GM19023 (cell line): ENCODE data around the gene IFI27L2.

Experiments
- ATAC-seq: cut with Tn5 transposase; IDR thresholded peaks from one replicate; pipeline ENCODE4 v1.9.1; 2021; ENCODE audit warnings: mild to moderate bottlenecking, moderate library complexity; ENCODE audit not compliant: unreplicated experiment

IFI27L2 gene

DNA sequence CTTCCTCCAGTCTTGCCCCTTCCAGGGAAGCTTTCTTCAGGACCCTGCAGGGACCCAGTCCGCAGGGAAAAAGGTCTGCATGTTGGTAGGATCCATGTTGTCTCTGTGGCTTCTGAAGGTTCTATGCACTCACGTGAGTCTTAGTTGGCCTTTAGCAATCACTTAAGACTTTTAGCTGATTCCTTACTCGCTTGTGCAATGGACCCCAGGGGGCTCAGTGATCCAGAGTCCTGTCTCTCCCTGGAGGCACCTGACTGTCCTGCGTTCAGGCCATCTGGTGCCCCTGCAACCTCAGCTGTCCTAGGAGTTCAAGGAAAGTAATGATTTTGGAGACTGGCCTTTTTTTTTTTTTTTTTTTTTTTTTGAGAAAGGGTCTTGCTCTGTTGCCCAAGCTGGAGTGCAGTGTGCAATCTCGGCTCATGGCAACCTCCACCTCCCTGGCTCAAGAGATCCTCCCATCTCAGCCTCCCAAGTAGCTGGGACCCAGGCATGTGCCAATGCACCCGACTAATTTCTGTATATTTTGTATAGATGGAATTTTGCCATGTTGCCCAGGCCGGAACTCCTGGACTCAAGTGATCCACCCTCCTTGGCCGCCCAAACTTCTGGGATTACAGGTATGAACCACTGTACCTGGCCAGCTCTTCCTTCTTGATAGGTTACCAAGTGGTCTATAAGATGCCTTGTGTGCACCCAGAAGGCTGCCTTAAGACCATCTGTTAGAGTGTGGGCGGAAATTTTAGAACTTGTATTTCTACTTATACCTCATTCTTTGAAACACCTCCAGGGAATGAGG lies 4.6 kb downstream of the IFI27L2 start:
- no peak for ATAC-seq

DNA sequence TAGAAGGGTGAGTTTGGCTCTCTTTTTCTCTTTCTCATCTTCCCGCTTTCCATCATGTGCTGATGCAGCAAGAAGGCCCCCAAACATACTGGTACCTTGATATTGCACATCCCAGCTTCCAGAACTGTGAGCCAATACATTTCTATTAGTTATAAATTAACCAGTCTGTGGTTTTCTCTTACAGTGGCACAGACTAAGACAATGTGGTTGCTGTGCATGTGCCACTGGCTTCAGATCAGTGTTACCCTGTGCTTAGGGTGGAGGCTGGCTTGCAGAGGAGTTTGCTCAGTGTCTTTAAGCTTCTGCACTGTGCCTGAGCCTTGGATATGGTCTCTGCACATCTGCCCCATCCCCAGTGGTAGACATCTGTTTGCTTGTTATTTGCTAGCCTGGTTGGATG lies 5.5 kb downstream of the IFI27L2 start:
- ATAC-seq, result no peak

DNA sequence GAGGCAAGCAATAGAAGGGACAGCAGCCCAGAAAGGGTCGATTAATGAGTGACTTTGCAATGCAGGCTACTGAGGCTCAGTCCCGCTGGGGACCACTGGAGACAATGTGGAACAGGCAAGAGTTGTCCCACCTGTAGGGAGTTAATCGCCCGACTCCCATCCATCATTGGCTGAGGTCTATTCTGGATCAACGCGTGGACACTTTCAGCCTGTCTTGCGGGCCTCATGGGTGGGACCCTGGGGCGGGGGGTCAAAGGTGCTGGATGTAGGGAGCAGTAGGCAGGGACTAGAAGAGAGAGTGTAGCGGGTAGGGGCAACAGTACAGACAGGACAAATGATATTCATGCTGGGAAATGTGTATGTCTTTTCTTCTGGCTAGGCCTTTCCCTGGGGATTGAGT lies 6.1 kb downstream of the IFI27L2 start:
- no peak for ATAC-seq

DNA sequence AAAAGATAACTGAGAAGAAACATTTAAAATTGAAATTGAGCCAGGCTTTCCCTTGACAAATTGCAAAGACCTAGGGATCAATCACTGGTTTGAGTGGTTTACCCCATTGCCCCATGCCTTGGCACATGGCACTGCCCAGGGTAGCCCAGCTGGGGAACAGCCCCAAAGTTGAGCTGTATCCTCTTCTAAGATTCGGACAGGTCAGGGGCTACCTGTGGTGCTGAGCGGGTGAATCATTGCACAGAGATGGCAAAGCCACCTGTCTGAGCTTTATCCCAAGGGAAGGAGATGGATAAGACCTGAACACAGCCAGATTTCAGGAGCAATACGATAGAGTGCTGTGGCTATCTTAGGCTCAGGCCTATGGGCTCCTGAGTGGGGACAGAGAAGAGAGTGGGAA lies 7.0 kb downstream of the IFI27L2 start:
- no peak for ATAC-seq

DNA sequence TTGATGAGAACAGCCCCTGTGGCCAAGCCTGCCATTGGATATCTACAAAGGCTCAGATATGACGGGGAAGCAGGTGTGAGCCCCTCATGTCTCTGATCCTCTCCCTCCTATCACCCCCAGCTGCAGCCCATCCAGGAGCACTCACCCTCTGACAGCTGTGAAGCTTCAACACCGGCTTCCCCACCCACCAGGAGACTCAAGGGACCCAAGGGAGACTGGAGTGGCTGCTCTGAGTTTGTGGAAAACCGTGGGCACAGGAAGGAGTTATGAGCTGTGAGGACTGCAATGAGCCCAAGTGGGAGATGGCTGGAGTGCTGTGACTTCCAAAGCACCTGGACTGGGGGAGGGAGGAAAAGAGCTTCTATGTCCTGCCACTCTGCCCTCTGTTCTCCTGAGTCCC lies 7.9 kb downstream of the IFI27L2 start:
- no peak for ATAC-seq

DNA sequence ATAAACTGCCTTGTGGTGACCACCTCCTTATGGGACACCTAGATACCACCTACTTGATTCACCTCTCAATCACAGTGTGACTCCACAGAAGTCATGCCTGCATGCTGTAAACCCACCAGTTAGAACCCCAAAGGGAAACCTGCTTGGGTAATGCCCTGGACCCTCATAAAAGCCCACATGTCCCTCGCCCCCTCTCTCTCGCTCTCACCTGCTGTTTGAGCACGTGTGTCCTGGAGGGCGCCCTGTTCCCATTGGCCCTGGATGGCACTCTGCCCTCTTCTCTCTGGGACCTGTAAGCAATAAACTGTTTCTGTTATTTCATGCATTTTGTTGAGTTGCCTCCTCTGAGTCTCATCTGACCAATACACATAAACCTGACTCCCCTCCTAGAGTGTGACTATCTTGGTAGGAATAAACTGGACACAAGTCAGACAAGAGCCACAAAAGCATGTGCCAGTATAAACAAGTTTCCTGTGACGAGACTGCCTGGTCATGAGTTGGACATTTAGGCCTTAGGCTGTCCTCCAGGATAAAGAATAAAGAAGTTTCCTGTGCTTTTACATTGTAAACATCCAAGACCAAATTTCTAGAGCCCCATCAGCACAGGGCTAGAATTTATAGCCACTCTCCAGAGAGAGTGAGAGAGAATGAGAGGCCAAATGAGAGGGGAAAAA lies 8.6 kb downstream of the IFI27L2 start:
- no peak for ATAC-seq

DNA sequence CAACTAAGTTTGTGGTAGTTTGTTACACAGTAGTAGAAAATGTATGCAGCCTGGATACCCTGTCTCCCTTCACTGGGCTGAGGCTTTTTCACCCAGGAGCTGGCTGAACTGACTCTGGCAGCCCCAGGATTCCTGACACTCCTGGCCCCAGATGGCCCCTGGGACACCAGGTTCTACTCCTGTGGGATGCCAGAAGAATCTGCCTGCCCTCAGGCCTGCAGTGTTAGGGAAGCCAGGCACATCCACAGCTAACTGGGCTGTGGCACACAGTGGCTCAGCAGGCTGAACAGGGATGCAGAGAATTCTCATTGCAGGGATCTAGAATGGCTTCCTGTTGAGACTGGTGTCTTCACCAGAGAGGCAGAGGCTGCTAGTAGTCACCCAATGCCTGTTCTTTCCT lies 10.3 kb downstream of the IFI27L2 start:
- ATAC-seq, result no peak

DNA sequence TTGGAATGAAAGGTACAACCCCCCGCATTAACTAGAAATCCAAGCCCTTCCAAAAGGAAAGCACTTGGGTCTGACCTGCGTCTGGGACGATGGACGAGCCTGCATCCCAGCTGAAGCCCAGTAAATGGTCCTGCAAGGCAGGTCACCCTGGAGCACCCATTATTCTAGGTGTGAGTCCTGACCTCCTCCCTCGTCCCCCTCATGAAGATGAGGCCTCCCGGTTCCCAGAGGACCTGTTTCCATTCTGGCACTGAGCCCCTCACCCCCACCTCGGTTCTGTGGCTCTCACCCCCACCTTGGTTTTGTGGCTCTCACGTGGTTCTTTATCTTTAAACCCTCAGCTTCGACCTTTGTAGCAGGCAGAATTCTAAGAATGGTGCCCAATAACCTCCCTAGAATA lies 11.5 kb downstream of the IFI27L2 start:
- ATAC-seq, result no peak

DNA sequence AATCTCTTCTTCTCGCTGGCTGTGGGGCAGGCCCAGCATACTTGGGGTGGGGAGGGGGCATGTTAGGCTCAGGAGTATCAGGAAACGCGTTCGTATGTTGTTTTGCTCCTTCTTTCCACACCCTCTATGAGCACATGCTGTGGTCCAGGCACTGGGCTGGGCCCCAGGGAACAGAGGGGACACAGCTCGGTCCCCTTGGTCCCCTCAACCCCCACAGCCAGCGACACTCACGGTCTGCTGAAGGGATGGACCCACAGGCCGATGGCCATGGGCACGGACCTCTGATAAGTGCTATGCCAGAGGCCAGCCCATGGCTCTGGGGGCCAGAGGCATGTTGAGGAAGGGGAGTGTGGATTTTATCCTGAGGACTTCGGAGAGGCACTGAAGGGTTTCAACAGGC lies 12.7 kb downstream of the IFI27L2 start:
- no peak for ATAC-seq

DNA sequence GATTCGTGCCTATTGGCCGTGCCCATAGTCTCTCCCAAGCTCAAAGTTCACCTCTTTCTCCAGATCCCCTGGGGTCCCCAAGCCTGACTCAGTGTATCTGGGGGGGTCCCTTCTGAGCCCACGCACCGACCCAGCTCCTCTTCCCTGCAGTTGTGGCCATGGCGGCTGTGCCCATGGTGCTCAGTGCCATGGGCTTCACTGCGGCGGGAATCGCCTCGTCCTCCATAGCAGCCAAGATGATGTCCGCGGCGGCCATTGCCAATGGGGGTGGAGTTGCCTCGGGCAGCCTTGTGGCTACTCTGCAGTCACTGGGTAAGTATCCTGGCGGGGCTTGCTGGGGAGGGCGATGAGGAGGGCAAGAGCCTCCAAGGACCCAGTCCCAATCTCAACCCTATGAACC lies 13.8 kb downstream of the IFI27L2 start:
- no peak for ATAC-seq

DNA sequence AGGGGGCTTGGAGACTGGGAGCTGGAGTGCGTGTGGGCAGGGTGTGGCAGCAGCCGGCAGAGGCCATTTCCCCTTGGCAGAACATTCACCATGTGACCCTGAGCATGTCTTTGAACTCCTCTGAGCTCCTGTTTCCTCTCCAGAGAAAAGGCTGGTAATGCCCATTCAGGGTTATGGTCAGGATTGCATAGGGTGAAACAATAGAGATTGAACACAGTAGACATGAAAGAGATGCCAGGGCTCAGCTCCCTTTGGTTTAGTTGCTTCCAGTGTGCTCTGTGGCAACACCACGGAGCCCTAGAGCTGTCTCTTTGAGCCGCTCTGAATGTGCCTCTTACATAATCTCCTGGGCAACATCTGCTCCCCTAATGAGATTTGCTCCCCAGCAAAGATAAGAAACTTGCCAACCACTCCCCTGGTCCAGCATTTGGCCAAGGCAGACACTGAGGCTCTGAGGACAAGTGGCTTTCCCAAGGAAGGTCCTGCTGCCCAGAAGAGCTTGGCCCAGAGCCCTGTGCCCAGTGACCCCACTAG lies 14.3 kb downstream of the IFI27L2 start:
- ATAC-seq, result no peak

DNA sequence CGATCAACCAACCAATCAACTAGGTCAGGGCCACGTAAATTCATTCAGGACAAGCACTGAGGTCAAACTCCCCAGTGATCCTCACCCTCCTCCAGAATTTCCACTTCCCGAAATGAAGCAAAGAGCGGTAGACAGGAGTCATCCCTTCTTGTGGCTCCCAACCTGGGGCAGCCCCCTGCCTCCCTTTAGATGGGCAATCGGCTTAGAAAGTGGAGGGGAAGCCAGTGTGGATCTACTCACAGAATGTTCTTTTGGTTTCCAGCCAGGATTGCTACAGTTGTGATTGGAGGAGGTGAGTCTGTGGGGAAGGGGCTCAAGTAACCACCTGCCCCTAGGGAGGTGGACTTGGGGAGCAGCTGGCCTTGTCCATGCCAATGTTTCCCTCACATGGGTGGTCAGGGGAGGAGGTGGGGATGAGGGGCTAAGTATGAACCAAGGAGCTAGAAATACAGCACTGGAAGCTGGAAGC lies 14.8 kb downstream of the IFI27L2 start:
- ATAC-seq, result no peak

DNA sequence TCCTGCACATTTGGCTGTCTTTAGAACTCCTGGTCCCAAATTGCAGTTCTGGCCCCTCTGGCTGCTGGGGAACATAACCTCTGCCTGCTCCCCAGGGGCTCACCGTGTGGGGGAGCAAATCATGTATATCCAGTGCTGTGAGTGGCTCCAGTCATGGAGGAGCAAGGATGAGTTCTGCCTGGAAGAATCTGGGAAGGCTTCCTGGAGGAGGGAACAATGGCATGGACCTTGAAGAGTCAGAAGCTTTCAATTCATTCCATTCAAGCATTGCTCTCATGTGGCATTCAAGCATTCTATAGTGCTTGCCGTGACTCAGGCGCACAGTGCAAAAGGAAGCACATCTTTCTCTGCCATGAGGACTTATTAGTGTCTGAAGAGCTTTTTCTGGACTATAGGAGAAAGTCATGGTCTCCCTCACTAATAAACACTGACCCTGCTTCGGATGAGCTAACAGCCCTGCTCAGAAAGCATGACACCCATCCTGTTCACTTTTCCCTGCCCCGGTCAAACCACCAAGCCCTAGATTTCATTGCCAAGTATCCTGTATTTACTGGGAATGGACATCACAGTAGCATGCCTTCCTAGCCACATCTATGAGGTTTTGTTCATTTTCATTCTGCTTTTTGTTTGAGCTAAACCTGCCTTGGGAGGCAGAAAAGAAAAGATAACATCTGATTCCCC lies 15.4 kb downstream of the IFI27L2 start:
- no peak for ATAC-seq

DNA sequence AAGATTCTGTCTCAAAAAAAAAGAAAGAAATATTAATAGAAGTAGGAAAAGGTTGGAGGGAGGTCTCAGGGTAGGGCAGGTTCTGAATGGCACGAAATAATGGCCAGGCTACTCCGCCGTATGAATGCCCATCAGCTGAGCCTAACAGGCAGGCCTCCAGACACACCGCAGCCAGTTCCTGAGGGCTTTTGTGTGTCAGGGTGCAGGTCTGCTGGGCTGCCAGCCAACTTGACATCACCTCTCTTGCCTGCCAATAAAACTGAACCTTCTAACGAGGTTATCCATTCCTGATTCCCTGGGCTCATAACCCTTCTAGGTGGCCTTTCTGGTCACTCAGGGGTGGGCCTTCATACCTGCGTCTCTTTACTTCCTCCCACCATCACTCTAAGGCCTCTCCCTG lies 15.9 kb downstream of the IFI27L2 start:
- ATAC-seq, result no peak

DNA sequence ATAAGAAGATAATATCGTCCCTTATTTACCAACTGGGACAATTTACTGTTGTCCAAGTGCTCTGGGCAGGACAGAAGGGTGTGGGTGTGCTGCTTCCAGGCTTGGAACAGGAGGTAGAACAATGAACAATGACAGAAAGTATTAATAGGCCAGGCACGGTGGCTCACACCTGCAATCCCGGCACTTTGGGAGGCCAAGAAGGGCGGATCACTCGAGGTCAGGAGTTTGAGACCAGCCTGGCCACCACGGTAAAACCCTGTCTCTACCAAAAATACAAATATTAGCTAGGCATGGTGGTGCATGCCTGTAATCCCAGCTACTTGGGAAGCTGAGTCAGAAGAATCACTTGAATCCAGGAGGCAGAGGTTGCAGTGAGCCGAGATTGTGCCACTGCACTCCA lies 16.3 kb downstream of the IFI27L2 start:
- ATAC-seq, result no peak

DNA sequence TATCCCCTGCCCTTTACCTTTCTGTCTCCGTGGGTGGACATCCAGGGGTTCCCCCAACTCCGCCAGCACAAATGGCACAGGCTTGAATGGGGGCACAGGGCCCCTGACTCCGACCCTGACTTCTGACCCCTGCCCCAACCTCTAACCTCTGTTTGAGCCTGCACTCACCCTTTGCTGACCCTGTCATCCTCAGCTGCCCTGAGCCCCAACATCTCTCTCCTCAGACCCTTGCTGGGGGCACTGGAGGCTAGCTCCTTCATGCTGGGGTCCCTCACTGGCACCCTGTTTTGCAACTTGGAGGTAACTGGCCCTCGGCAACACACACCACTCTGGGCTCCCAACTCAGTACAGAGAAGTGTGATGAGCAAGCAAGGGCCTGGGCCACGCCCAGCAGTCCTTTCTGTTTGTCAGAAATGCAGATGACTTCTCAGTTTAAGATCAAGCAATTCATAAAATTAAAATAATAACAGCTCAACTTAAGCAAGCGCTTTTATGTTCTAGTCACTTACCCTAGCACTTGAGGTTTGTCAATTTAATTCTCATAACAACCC lies 16.8 kb downstream of the IFI27L2 start:
- ATAC-seq, result no peak

DNA sequence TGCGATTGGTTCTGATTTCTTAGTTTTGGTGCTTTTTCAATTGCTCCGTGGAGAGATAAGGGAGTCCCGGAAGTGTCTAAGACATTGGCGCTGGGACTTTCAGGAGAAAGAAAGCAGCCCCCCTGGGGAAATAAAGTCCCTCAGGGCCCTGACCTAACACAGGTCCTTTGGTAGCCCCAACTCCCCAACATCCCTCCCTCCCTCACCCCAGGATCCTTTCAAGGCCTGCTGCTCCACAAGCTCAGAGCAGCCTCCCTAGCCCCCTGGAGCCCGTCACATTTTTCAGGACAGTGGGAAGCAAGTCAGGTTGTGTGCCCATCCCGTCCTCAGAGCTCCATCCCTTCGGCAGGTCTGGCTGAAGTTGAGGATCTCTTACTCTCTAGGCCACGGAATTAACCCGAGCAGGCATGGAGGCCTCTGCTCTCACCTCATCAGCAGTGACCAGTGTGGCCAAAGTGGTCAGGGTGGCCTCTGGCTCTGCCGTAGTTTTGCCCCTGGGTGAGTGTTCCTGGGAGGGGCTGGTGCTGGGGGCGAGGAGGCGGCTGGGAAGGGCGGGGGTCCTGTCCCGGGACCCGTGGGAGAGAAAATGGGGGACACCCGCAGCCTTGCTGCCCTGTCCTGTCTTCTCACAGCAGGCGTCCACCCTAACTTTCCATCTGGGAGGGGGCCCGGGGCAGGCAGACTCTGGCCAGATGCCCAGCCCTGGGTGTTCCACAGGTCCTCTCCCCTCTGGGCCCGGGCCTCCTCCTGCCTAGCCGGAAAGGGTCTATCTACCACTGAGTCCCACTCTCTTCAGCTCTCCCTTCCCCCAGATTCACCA lies 17.9 kb downstream of the IFI27L2 start:
- ATAC-seq, result no peak

DNA sequence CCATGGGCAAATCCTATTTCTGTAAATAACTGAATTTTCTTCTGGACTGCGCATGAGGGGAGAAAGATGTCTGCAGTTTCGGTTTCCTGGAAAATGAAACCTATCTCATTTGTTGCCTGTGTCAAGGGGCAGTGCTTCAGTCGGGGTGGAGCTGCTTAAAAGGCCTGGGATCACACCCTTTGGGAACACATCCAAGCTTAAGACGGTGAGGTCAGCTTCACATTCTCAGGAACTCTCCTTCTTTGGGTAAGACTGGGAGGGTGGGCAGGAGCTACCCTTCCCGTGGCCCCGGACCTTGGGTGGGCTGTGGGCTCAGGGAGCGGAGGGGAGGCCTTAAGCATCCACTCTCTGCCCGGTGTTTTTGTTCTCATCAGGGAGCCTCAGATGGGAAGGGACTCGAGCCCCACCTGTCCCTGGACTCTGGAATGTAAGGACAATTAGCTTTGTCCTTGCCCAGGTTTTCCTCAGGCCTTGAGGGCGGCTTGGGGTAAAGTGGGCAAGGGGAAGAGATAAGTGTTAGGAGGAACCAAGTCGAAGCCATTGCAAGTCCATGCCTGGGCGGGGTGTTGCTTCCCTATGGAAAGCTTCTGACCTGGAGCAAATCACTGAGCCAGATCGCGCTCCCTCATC lies 18.7 kb downstream of the IFI27L2 start, which contains the start of gene IFI27:
IFI27 (plus strand) TSS at position 185 of the 630 bp plus-strand sequence.
- ATAC-seq, result no peak

DNA sequence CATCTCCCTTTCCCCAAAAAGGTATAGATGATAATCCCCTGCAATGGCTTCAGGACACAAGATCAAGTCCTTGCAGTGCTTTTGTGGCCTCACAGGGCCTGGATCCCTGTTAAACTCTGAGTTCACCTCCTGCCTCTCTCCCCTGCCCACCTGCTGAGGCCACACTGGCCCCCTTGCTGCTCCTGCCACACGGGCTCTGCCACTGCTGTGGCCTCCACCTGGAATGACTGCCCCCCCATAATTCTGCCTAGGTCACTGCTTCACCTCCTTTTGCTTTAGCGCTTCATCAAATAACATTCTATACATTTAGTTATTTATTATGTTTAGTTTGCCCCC lies 19.5 kb downstream of the IFI27L2 start:
- ATAC-seq, result no peak

DNA sequence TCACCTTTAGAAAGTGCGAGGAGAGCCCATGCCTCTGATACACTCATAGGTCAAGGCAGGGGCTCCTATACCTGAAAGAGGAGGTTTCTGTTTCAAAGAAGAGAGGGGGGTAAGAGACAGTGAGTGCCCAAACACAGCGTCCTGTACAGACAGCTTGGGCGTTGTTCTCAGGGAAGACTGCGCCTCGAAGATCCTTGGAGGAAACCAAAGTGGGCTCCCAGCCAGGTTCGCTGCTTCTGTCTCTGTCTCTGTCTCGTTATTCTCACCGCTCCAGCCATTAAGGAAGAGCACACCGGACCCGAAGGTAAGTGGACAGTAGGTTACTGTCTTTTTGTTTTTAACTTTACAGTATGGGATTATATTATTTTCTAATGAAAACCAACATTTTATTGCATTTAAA lies 24.7 kb downstream of the IFI27L2 start:
- no peak for ATAC-seq
